PC-3 (cell line): Measurements from ENCODE around the gene PKNOX2. TPM values are rescaled to one million over a fixed set of nuclear protein-coding genes. Genes with fewer than 3 reads are reported as not detected.

Source experiments
- ATAC-seq: fragments of 200-7000 bp; cut with Tn5 transposase; 2 replicates; pipeline ENCODE4 v1.9.1; 2020; ENCODE audit warnings: mild to moderate bottlenecking, moderate library complexity
- BruUV-seq: library from RNA; stranded (reverse); fragments of 400-500 nt; replicated peaks from 2 replicates; lab custom pipeline; 2021; lab: Mats Ljungman, UMichigan
- CTCF ChIA-PET: fragments of 300-600 bp; sonication (Branson Sonifier 250); formaldehyde crosslinking; loops from one replicate; lab custom pipeline; 2022; ENCODE audit warnings: antibody characterized with exemption; lab: Charles Lee
- POLR2A ChIA-PET: fragments of 300-600 bp; sonication (Branson Sonifier 250); formaldehyde crosslinking; loops from one replicate; lab custom pipeline; 2022; ENCODE audit warnings: antibody characterized with exemption; ENCODE audit not compliant: unreplicated experiment; lab: Charles Lee
- DNase-seq: peaks from one replicate; pipeline ENCODE4 v3.0.0-alpha.2; 2015
- H2AFZ ChIP-seq: fragments of 300-600 bp; sonication (generic); 2 replicates; pipeline ENCODE4 v1.6.0; 2016; ENCODE audit warnings: antibody characterized with exemption, low read length
- H3F3A ChIP-seq: fragments of 300-600 bp; sonication (generic); one replicate; pipeline ENCODE4 v1.6.0; 2017; ENCODE audit warnings: antibody characterized with exemption, low read length, control low read depth, mild to moderate bottlenecking; ENCODE audit not compliant: unreplicated experiment
- H3K27ac ChIP-seq: fragments of 300-600 bp; sonication (generic); 2 replicates; pipeline ENCODE4 v1.5.1; 2016; ENCODE audit warnings: mild to moderate bottlenecking, low read length
- H3K27me3 ChIP-seq: fragments of 300-600 bp; sonication (generic); 2 replicates; pipeline ENCODE4 v1.6.1; 2016; ENCODE audit warnings: low read length, mixed read lengths
- H3K36me3 ChIP-seq: fragments of 300-600 bp; sonication (generic); 2 replicates; pipeline ENCODE4 v1.6.1; 2016; ENCODE audit warnings: low read depth, mixed run types, low read length, mixed read lengths
- H3K4me1 ChIP-seq: fragments of 300-600 bp; sonication (generic); 2 replicates; pipeline ENCODE4 v1.5.1; 2016; ENCODE audit warnings: low read length; ENCODE audit not compliant: insufficient read depth
- H3K4me2 ChIP-seq: fragments of 300-600 bp; sonication (generic); 2 replicates; pipeline ENCODE4 v1.6.0; 2016; ENCODE audit warnings: low read length
- H3K4me3 ChIP-seq: fragments of 300-600 bp; sonication (generic); 2 replicates; pipeline ENCODE4 v1.5.1; 2016; ENCODE audit warnings: mild to moderate bottlenecking, low read length, mixed read lengths
- H3K79me2 ChIP-seq: fragments of 300-600 bp; sonication (generic); 2 replicates; pipeline ENCODE4 v1.6.1; 2017; ENCODE audit warnings: low read length, mixed read lengths
- H3K9ac ChIP-seq: fragments of 300-600 bp; sonication (generic); 2 replicates; pipeline ENCODE4 v1.6.0; 2016; ENCODE audit warnings: mild to moderate bottlenecking, low read length
- H3K9me2 ChIP-seq: fragments of 300-600 bp; sonication (generic); replicated peaks from 2 replicates; pipeline ENCODE4 v1.6.1; 2016; ENCODE audit warnings: mixed run types, low read length, mixed read lengths
- H3K9me3 ChIP-seq: fragments of 300-600 bp; sonication (generic); 2 replicates; pipeline ENCODE4 v1.6.1; 2016; ENCODE audit warnings: low read length, mixed read lengths
- H4K20me1 ChIP-seq: fragments of 300-600 bp; sonication (generic); 2 replicates; pipeline ENCODE4 v1.6.1; 2016; ENCODE audit warnings: low read length, mixed read lengths
- EZH2 ChIP-seq: fragments of 300-600 bp; sonication (generic); IDR thresholded peaks from one replicate; pipeline ENCODE4 v1.6.1; 2017; ENCODE audit warnings: antibody characterized with exemption, mild to moderate bottlenecking, low read length; ENCODE audit not compliant: unreplicated experiment
- EZH2phosphoT487 ChIP-seq: fragments of 300-600 bp; sonication (generic); IDR thresholded peaks from 2 replicates; pipeline ENCODE4 v1.6.1; 2018; ENCODE audit warnings: mild to moderate bottlenecking, antibody characterized with exemption, low read length, borderline replicate concordance
- intact Hi-C: fragments of 100-400 bp; cut with micrococcal nuclease; formaldehyde crosslinking; loops from 2 replicates; pipeline ENCODE4 v1.9.0; 2023
- total RNA-seq: library from RNA; depleted of rRNA; stranded (reverse); fragments of >200 nt; gene quantifications from 2 replicates; pipeline ENCODE4 v1.2.3, GENCODE V29; 2014
- TF ChIP-seq, protein P1 (sequence below): fragments of 300-600 bp; sonication (generic); conservative IDR thresholded peaks from 2 replicates; pipeline ENCODE4 v1.5.1; 2017; ENCODE audit warnings: antibody characterized with exemption, low read depth, mild to moderate bottlenecking, low read length

The PKNOX2 gene
- total RNA-seq, 1 experiment from 2014 or later, result not detected

DNA sequence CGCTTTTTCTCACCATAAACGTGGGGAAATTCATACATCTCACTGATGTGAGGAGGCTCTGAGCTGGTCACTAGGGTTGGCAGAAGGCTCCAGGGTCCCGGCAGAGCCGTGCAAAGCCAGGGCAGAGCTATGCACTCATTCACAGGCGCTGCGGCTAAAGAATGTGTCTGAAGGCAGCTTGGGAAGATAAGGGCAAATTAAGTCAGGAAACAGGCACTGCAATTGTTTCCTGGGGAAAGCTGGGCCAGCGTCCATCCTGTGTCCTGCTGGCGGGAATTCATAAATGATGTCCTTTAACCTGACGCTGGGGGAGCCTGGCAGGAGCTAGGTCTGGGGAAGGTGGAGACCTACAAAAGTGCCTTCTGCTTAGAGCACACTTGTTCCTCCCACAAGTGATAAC, 27.6 kb downstream of the PKNOX2 start:
- Histone ChIP-seq H3F3A (no peaks in the 10 kb centered on the region), H4K20me1 (no peaks in the 10 kb centered on the region), H2AFZ (no peak overlapping the region), H3K9me2 (no peaks in the 10 kb centered on the region), H3K27ac (no peak overlapping the region), H3K4me1 (no peaks in the 10 kb centered on the region), H3K4me3 (no peak overlapping the region), H3K9ac (no peak overlapping the region), H3K9me3 (0 out of 2 replicates have a peak, but pooled peaks cover 5% of the 10 kb centered on the region), H3K79me2 (no peaks in the 10 kb centered on the region), H3K36me3 (no peaks in the 10 kb centered on the region), H3K27me3 (peaks cover 91% of the 10 kb centered on the region), H3K4me2 (no peak overlapping the region)
- no TSS peak for BruUV-seq
- POLR2A ChIA-PET, result no interaction called here
- intact Hi-C loops, result no loop called here
- ATAC-seq (no peak), DNase-seq (no peak)
- CTCF ChIA-PET, result no interaction called here
- TF ChIP-seq, protein P1, sequence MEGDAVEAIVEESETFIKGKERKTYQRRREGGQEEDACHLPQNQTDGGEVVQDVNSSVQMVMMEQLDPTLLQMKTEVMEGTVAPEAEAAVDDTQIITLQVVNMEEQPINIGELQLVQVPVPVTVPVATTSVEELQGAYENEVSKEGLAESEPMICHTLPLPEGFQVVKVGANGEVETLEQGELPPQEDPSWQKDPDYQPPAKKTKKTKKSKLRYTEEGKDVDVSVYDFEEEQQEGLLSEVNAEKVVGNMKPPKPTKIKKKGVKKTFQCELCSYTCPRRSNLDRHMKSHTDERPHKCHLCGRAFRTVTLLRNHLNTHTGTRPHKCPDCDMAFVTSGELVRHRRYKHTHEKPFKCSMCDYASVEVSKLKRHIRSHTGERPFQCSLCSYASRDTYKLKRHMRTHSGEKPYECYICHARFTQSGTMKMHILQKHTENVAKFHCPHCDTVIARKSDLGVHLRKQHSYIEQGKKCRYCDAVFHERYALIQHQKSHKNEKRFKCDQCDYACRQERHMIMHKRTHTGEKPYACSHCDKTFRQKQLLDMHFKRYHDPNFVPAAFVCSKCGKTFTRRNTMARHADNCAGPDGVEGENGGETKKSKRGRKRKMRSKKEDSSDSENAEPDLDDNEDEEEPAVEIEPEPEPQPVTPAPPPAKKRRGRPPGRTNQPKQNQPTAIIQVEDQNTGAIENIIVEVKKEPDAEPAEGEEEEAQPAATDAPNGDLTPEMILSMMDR, result no peak
- no peak for TF ChIP-seq EZH2phosphoT487
- no peak for TF ChIP-seq EZH2

DNA sequence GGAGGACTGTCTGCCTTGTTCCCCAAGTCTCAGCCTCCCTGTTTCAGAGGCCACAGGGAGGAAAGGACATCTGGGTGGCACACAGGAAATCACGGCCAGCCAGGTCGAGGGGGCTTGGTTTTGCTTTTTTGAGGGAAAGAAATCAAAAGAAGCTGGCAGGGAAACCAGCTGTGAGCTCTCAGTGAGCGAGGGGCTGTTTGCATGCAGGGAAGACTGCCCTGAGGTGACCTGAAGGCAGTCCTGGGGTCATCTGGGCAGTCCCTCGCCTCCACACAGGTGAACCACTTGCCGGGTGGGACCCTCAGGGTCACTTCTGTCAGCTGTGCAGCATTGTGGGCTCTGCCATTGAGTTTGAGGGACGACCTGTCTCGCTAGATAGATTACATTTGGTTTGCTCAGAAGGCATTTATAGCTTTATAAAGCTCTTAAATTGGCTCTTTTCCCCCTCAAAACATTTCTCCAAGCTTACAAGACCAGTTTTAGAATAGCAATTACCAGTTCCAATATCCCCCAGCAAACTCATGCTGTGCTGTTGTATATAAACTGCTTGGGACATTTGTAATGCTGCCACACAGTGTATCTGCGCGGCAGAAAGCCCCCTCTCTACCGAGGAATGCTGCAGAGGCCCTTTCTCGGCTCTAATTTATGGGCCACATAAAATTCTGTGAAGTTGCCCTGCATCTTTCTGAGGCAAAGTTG, 28.3 kb downstream of the PKNOX2 start:
- H3K36me3 ChIP-seq, result no peaks in the 10 kb centered on the region
- DNase-seq (no peak), ATAC-seq (no peak)
- H4K20me1 ChIP-seq, result no peaks in the 10 kb centered on the region
- no TSS peak for BruUV-seq
- H3K9me3 ChIP-seq, result 0 out of 2 replicates have a peak, but pooled peaks cover under 1% of the 10 kb centered on the region
- H3K27me3 ChIP-seq, result peaks cover 94% of the 10 kb centered on the region
- H3K27ac ChIP-seq, result no peak overlapping the region
- TF ChIP-seq, protein P1, result no peak
- TF ChIP-seq EZH2phosphoT487 (no peak), EZH2 (no peak)
- ChIA-PET POLR2A (no interaction called here), CTCF (no interaction called here)
- H3K9ac ChIP-seq, result no peak overlapping the region
- no peak overlapping the region for H3K4me3 ChIP-seq
- no peaks in the 10 kb centered on the region for H3F3A ChIP-seq
- intact Hi-C loops, result no loop called here
- no peak overlapping the region for H3K4me2 ChIP-seq
- no peak overlapping the region for H2AFZ ChIP-seq
- H3K79me2 ChIP-seq, result no peaks in the 10 kb centered on the region
- H3K4me1 ChIP-seq, result no peaks in the 10 kb centered on the region
- H3K9me2 ChIP-seq, result no peaks in the 10 kb centered on the region

DNA sequence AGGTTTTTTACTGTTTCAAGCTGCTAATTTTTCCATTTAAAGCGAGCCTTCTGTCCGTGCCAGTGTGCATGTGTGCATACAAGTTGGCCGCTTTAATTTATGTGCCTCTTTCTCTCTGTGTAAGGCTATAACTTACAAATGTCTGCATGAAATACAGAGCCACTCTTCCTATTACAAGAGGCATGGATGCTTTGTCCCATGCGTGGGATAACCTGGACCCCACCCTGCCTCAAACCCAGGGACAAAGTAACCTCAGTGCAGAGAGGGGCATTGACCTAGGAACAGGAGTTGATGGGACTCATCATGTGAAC, 28.8 kb downstream of the PKNOX2 start:
- ChIA-PET CTCF (no interaction called here), POLR2A (no interaction called here)
- DNase-seq (no peak), ATAC-seq (no peak)
- H3K9me3 ChIP-seq, result no peaks in the 10 kb centered on the region
- peaks cover 95% of the 10 kb centered on the region for H3K27me3 ChIP-seq
- no peaks in the 10 kb centered on the region for H3K36me3 ChIP-seq
- intact Hi-C loops, result no loop called here
- TF ChIP-seq EZH2phosphoT487 (no peak), EZH2 (no peak)
- TF ChIP-seq, protein P1, result no peak
- no peak overlapping the region for H3K4me2 ChIP-seq
- no peaks in the 10 kb centered on the region for H3K4me1 ChIP-seq
- H3K9me2 ChIP-seq, result no peaks in the 10 kb centered on the region
- no peak overlapping the region for H3K9ac ChIP-seq
- no peaks in the 10 kb centered on the region for H3K79me2 ChIP-seq
- H4K20me1 ChIP-seq, result no peaks in the 10 kb centered on the region
- H3F3A ChIP-seq, result no peaks in the 10 kb centered on the region
- no peak overlapping the region for H3K4me3 ChIP-seq
- H2AFZ ChIP-seq, result no peak overlapping the region
- H3K27ac ChIP-seq, result no peak overlapping the region
- no TSS peak for BruUV-seq
